GM13977 (cell line): Measurements from ENCODE around the gene SMIM9.
"Not testable (repeated sequence)": the region's sequence is repeated elsewhere in the genome, so short reads cannot be mapped to it uniquely, and the experiment has no call there.

Experiments
- DNase-seq: peaks from one replicate; pipeline ENCODE4 v3.0.0; 2012; ENCODE audit warnings: low spot score
- in situ Hi-C: fragments of 300-500 bp; cut with MboI; formaldehyde crosslinking; loops from one replicate; pipeline ENCODE4 v1.12.0; 2022; ENCODE audit warnings: low sequenced_read_pairs, low pct_unique_long_range_greater_than_20kb, mixed read lengths, inconsistent platforms; ENCODE audit not compliant: unreplicated experiment
- TF ChIP-seq, protein P1 (sequence below): IDR thresholded peaks from 2 replicates; pipeline ENCODE4 v1.5.1; 2012; ENCODE audit warnings: mild to moderate bottlenecking, control low read depth; ENCODE audit not compliant: insufficient read depth; ENCODE audit errors: extremely low read depth, missing control alignments

The SMIM9 gene

DNA sequence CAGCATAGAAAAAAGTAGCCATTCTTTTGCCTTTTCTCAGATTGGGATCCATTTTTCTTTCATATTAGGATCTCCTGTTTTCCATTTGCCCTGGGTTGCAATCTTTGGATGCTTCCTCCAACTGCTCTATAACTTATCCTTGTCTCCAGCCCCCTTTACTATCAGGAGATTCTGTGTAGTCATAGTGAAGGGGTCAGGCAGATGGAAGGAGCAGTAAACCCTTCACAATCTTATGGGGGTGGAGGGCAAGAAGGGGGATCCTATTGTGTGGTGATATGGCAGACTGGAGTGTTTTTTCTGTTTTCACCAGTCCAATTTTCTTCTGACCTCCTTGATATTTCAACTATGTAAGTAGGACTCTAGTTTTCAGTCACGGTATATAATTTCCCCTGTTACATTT is 1.7 kb upstream of the SMIM9 start:
- in situ Hi-C loops = loop anchor here (25.0 kb wide), 1 partner anchor 249 kb away; the partner anchor contains the start of gene CTAG1A
- no peak for DNase-seq
- TF ChIP-seq, protein P1, sequence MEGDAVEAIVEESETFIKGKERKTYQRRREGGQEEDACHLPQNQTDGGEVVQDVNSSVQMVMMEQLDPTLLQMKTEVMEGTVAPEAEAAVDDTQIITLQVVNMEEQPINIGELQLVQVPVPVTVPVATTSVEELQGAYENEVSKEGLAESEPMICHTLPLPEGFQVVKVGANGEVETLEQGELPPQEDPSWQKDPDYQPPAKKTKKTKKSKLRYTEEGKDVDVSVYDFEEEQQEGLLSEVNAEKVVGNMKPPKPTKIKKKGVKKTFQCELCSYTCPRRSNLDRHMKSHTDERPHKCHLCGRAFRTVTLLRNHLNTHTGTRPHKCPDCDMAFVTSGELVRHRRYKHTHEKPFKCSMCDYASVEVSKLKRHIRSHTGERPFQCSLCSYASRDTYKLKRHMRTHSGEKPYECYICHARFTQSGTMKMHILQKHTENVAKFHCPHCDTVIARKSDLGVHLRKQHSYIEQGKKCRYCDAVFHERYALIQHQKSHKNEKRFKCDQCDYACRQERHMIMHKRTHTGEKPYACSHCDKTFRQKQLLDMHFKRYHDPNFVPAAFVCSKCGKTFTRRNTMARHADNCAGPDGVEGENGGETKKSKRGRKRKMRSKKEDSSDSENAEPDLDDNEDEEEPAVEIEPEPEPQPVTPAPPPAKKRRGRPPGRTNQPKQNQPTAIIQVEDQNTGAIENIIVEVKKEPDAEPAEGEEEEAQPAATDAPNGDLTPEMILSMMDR = no peak

DNA sequence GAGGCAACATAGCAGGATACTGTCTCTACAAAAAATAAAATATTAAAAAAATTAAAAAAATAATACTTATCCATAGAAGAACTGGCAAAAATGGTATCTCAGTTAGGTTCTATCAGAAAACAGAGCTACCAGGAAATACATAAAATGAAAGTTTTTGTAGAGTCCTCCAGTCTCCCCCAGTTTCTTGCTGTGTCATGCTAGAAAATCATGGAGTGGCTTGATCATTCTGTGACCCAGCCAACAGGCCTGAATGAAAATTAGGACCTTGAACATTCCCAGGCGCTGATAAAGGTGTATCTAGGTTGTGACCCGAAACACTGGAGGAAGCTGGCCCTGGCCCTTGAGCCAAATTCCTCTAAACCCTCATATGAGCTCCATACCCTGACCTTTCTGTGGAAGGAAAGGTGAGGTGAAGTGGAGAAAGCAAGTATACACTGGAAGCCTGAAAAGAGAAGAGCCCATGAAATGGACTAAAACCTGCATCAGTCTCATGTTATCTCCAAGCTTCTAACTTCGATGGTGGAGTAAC is 652 bp downstream of the SMIM9 start:
- in situ Hi-C loops = loop anchor here (25.0 kb wide), 1 partner anchor 247 kb away; the partner anchor contains the start of gene CTAG1A
- TF ChIP-seq, protein P1 = no peak
- no peak for DNase-seq

- TF ChIP-seq, protein P1 = no peak
- in situ Hi-C loops = loop anchor here (25.0 kb wide), 1 partner anchor 243 kb away; the partner anchor contains the start of gene CTAG1A
- no peak for DNase-seq
Observed at GRCh38 chrX:154829926-154830442, 4.5 kb downstream of the SMIM9 start.

DNA sequence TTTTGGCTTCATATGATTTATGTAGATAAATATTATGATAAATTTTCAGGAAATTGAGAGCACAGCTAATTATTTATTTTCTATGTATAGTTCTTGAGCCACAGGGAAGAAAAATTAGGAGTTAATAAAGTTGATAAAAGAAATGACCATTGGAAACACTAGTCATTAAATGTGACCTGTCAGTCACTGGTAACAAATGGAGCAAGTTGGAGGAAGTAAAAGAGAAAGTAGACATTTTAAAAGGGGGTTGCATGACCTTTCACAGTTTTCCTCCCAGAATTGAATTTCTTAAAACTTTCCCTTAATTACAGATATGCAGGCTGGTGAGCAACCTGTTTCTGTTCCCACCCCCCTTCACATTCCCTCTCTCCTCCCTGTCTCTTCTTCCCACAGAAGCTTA is 5.3 kb downstream of the SMIM9 start:
- in situ Hi-C loops = loop anchor here (25.0 kb wide), 1 partner anchor 242 kb away; the partner anchor contains the start of gene CTAG1A
- DNase-seq = no peak
- TF ChIP-seq, protein P1 = no peak

DNA sequence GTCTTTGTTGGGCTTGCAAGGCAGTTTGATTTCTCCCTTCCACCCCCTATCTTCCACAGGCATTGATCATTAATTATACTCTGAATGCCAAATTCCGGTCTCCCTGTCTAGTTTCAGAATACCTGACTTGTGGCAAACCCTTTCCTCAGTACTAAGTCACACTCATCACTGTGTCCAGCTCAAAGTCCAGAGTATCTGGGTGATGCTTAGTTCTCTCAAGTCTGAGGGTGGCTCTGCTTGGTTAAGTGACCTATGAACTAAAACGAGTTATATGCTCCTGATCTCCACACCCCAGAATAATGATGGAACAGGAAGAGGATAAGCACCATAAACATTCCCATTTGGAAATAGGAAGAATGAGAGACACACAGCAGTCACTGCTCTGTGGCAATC is 6.5 kb downstream of the SMIM9 start:
- no peak for DNase-seq
- TF ChIP-seq, protein P1 = no peak
- in situ Hi-C loops = loop anchor here (25.0 kb wide), 1 partner anchor 241 kb away; the partner anchor contains the start of gene CTAG1A

DNA sequence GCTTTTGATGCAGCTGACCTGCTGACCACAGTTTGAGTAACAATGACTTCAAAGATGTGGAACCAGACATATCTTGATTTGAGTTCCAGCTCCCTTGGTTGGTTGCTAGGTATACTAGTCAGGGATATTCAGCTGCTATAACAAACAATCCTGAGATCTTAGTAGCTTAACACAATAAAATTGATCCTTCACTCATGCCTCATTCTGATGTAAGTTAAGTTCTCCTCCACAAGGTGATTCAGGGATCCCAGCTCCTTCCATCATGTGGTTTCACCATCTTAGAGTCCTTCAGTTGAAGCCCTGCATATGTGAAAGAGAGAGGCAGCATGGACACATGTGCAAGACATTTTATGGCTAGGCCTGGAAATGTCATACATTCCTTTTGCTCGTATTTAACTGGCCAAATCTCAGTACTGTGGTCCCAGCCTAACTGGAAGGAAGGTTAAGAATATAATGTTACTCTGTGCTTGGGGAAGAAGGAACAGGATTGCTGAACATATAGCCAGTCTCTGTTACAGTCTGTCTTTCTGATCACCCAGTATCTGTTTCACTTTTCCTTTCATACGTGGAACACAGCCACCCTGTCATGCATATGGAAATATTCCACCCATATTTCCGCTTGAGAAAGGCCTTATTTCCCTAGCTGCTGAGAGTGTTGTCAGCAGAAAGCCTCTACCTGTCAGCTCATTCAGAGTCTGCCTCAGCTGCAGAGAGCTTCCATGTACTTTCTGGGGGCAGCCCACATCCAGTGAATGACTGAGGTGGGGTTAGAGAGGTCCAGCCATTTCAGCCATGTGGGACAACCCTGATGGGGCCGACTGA is 7.1 kb downstream of the SMIM9 start:
- in situ Hi-C loops = loop anchor here (25.0 kb wide), 1 partner anchor 240 kb away; the partner anchor contains the start of gene CTAG1A
- peak; percentile 40 for DNase-seq
- TF ChIP-seq, protein P1 = no peak

GRCh38 chrX:154825586-154825985 is 8.9 kb downstream of the SMIM9 start:
- not testable (repeated sequence) for DNase-seq
- in situ Hi-C loops = loop anchor here (25.0 kb wide), 1 partner anchor 238 kb away; the partner anchor contains the start of gene CTAG1A
